Left forelimb (tissue), 1 donor: ENCODE results near the gene OCA2.
A peak's percentile ranks its signal among the peaks of the same experiment; 100 is the strongest.

Source experiments
- DNase-seq: peaks from one replicate; pipeline ENCODE4 v3.0.0-alpha.2; 2018; ENCODE audit warnings: low spot score

OCA2 gene

DNA sequence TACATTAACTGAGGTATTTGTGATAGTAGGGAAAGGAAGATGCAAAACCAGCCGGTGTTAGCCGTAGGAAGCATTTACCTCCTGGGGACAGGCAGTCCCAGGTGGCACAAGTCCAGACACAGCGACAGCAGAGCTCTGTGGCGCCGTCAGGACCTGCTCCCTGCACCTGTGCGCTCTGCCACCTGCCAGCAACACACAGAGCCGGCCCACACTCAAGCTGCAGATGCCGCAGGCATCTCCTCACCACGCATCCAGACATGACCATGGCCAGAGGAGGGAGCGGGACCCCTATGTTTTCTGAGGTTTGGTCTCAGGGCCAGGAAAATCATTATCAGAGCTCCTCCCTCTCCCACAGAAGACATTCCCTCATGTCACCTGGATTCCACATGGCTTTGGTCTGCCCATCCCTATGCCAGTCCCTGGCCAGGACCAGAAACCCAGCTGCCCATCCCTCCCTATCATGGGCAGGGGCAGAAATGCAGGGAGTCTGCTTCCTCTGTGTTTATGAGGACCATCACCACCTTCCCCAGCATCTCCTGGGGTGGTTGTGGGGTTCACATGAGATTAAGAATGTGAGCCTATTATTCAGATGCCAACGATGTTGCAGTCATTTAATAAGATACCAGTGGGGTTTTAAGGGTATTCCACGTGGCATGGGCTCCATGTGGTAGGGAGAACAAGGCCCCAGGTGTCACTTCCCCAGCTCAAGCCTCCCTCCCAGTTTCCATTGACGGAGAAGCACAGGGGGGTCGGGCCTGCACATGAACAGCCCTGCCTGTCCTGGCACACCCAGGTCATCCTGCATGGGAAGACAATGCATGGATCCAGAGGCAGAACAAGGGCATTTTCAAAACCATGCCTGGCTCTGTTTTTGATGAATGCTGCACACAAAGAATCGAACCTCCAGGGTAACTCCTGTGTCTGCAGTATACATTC lies 251.1 kb downstream of the OCA2 start:
- DNase-seq, result no peak

DNA sequence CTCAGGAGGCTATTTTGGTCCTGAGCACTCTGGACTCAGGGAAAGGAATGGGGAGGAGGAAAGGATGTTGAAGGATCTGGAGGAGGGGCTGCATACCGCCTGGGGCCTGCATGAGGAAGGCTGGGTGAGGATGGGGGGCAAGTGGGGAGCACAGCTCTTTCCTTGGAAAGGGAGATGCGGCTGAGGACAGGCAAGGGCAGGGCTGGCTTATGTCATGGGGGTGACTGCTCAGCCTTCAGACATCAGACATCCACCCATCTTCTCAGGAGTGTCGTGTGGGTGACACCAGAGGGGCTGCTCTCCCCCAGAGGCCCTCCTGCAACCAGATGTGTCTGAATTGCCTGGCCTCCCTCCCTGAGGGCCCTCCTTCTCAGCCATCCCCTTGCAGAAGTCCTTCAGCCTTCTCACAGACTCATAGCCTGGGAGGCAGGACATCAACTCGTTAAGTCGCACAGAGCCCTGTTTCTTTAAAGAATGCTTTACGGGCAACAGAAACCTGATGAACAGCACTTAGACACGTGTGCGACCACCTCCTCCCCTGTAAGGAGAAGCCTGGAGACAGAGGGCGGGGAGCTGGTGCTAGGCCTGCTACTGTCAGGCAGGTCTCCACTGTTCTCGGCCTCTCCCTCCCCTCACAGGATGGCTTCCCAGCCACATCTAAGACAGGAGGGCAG lies 252.3 kb downstream of the OCA2 start:
- DNase-seq, result no peak

DNA sequence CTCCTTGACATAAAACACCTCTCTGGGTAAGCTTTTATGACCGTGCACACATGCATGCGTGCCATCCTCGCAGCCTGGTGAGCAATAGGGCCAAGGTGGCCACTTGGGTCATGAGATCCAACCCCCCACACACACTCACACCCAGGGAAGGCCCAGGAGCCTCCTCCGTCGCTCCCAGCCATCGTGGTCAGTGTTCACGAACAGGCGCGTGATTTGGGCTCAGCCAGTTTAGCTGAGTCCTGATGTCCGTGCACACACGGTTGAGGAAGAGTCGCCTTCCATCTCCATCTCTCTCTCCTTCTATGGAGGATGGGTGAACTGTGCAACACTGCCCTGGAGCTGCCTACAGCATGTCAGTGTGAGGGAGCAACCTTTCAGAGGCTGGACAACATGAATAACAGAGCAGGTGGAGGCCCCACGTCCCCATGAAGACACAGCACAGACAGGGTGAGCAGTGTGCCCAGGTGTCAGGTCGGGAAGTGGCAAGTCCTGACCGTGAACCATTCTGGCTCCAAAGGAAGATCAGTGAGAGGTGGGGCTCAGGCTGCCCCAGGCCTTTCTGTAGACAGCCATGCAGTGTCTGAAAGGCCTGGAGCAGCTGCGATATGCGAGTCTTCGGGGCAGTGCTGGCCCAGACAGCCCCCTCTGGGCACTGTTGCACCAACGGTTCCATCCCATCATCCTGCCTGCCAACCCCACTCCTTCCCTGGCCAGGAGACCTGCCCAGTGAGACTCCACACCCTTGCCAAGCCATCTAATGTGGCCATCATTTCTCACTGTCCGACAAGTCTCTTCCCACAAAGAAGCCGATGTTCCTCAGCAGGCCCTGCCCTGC lies 253.4 kb downstream of the OCA2 start:
- no peak for DNase-seq

DNA sequence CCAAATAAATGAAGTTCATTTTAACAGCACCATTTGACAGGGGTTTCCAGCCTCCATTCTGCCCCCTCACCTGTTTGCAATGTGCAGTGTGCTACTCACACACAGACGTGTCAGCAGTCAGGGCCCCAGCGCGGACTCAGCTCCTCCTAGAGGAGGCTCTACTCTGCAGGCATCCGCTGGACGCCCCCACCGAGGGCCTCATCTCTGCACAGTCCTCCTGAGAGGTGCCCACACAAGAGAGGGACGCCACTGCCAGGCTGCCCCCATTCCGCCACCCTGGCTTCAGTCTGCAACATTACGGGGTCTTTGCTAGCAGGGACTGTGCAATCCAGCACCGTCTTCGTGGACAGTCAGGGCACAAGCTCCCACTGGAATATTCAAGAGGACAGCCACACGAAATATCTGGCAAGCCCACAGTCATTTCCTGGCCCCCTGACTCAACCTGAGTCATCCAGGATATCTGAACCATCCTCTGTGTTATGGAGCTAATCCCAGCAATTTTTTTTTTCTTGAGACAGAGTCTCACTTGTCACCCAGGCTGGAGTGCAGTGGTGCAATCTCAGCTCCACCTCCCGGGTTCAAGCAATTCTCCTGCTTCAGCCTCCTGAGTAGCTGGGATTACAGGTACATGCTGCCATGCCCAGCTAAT lies 255.0 kb downstream of the OCA2 start:
- no peak for DNase-seq

DNA sequence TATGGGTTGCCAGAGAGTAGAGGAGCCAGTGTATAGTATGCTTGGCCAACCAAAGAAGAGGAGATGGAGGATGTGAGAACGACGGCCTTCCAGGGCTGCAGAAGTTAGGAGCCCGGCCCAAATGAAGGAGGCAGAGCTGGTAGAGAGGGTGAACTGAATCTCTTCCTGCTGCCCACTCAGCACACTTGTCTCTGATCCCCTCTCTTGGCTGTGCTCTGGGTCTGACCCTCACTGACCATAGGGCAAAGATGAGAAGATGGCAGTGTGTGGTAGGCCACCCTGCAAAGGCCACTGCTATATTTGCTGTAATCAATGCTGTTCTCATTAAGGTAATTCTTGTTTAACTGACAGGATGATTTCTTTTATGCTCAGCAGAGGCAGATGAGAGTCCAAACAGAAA lies 256.0 kb downstream of the OCA2 start:
- no peak for DNase-seq

DNA sequence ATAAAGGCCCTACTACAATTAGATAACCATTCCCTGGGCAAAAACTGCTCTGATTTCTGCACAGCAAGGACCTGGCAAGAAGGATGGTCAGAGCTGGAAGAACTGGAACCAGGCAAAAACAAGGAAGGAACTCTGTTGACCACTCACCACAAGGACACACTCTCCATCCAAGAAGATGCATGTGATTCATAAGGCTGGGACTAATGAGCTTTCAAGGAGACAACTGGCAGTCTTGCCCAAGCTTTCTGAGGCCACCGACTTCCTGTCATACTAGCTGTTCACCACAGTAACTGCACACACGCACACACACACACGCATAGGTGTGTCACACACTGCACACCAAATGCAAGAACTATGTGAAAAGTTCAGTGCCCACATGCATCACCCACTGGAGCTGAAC lies 256.6 kb downstream of the OCA2 start:
- DNase-seq, result no peak

DNA sequence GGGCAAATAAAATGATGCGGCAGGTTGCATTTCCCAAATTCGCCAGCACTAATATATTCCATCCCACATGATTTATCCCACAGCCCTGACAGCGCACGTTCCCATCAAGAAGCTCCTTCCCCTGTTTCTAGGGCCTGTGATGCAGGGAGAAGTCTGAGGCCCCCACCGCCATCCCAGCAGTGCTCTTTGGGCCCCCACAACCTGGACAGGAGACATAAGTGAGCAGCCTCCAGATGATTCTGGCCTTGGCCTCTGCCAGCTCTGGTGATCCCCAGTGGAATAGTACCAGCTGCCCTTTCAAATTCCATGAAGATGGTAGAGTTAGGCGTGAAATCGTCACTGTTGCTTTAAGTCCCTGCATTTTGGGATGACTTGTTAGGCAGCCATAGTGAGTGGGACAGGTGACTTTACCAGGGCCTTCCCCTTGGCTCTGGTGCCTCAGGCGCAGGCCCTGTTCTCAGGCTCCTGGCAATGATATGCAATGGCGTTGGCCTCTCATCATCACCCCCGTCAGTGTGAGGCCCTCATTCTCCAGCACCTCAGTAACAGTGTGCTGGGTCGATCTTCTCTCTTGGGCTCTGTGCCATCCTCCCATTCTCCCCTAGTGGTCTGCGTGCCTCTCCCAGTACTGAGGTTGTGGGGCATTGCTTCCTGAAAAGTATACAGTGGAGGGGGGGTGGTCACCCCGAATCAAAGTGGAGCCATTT lies 263.7 kb downstream of the OCA2 start:
- DNase-seq, result no peak

DNA sequence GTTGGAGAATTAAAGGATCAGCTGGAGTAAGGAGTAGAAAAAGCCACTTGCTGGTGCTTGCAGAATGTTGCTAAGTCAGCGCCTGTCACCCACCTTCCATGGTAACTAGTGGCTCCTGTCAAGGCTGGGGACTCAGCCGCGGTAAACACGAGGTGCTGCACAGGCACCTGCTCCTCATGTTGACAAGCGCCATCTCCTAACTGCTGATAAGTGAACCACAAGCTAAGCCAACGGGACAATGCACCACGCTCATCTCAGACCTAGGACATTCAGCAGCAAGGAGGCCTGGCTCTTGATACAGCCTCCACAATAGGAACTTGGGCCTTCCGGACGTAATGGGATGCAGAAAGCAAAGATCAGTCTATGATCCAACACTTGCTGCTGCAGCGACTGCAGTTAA lies 264.4 kb downstream of the OCA2 start:
- DNase-seq, result peak; percentile 26

DNA sequence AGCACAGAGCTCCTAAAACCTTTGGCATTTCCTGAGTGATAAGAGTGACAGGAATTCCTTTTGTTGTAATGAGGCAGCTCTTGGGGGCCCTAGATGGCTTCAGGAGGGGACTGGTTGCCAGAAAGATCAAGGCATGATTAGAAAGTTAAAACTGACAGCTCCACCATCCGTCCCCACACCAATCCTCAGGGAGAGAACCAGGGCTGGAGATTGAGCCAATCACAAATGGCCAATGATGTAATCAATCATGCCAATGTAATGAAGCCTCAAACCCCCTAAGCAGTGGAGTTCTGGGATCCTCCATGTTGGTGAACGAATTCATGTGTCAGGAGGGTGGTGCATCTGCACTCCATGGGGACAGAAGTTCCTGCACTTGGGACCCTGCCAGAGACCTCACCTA lies 265.1 kb downstream of the OCA2 start:
- DNase-seq, result peak; percentile 47

DNA sequence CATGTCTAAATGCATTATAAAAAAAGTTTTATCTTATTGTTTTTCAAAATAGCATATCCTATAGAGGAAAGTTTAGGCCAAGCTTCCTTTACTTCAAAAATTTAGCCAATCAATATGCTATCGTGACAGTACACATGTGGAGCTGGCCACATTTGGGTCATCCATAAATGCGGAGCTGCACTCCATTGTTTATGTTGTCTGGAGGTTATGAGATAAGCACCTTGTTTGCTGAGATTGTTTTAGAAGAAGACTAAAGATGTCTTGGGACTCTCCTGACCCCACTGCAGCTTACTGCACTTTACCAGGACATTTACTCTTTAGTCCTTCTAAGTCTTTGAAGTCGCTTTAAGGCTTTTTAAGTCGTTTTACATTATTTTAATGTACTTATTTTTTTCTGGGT lies 265.9 kb downstream of the OCA2 start:
- no peak for DNase-seq

DNA sequence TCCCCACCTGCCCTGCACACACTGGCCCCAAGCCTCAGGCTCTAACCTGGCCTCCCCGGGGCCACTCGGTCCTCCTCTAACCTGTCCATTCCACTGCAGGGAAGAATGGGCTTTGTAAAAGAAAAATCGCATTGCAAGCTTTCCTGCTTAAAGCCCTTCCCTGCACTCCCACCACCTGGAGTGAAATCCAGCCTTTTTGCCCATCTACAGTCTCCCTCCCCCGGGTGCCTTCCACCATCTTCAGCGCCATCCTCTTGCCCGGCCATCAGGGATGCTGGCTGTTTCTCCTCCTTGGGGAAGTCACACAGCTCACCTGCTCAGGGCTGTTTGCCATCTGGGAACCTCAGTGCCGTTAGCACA lies 266.9 kb downstream of the OCA2 start:
- peak; percentile 55 for DNase-seq

DNA sequence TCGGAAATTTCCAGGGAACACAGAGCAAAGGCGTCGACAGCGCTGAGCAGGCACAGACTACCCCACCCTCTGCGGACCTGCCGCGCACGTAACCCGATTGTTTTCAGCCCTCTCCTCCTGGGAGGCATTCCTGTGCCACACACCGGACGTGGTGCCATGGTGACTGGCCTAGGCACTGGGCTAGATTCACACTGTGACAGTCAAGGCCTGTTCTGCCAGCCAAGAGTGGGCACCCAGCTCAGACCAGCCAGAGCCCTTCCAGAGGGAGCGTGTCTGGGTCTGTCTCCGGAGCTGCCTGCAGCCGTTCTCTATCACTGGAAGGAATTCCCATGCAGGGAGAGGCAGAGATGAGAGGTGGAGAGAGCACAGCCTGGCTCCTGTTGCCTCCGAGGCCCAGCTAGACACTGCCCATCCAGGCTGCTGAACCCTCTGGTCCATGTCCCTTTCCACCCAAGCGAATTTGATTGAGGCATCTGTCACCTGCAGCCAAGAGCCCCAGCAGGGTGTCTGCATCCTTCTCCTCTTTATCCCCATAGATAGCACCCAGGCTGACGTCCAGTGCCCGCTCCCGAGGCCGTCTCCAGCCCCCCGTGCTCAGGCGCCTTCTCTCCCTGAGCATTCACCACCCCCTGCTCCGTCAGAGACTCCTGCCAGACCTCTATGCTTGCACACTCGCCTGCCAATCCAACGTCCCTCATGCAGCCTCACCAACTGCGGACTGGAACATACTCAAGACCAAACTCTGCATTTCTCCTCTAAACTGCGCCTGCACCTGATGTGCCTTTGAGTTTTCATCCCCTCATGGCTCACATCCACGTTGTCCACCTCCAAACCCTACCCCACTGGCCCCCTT lies 267.5 kb downstream of the OCA2 start:
- peak; percentile 48 for DNase-seq

DNA sequence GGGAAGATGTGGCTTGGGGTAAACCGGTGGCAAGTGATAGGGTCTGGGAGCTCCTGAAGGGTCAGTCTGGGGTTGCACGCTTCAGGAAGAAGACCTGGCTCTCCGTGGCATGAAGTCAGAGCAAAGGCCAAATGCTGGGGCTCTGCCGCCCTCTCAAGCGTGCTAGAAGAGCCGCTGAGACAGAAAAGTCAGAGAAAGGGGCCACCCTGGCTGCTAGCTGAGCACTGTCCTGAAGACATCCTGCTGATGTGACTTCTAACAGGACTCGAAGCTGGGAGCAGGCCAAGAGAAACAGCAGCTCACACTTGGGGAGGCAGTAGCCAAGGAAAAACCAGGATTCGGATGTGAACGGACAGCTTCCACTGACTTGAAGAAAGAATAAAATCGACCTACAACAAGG lies 270.4 kb downstream of the OCA2 start:
- no peak for DNase-seq

DNA sequence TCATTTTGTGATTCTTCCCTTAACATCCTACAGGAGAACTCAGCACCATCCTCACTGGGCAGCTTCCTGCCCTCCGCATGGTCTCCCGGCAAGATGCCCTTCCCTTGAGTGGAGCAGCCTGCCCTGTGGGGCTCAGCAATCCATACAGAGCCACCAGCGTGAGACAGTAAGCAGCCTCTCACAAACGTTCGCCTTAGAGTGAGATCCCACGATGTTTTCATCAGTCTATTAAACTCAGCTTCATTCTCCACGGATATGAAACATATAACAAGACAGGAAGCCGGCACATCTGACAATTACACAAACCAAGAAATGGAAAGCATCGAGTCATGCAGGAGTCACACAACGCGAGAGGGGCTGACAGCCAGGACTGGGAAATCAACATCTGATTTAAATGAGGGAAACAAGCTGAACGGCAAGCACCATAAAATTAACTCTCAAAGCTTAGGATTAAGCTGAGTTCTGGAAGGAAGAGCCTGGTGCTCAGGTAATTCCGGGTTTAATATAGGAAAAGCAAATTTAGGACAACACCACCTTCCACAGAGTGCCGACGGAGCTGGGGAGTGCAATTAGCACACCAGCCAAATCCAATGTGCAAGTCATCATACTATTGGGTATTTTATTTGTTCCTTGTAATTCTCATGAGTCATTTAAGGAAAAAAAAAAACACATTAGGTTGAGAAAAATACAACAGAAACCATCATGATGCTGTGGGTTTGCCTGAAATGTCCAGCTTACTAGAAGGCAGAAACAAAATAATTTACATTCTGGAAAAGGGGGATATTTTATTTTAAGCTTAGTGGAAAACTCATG lies 272.0 kb downstream of the OCA2 start:
- DNase-seq, result no peak

DNA sequence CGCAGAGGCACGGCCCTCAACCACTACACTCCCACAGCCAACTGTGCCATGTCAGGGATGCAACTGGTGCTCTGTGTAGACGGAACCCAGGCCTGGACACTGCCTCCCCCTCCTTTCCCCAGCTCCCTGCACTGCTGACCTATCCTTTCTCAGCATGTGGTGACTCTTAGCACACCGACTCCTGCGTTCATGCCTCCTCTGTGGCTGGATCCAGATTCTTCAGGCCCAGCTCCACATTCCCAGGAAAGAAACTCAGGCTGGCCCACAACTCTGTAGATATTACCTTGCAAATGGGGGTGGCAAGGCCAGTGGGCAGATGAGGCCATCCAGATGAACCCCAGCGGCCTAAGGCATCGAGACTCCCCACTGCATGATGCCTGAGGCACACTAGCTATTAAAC lies 272.7 kb downstream of the OCA2 start:
- no peak for DNase-seq

DNA sequence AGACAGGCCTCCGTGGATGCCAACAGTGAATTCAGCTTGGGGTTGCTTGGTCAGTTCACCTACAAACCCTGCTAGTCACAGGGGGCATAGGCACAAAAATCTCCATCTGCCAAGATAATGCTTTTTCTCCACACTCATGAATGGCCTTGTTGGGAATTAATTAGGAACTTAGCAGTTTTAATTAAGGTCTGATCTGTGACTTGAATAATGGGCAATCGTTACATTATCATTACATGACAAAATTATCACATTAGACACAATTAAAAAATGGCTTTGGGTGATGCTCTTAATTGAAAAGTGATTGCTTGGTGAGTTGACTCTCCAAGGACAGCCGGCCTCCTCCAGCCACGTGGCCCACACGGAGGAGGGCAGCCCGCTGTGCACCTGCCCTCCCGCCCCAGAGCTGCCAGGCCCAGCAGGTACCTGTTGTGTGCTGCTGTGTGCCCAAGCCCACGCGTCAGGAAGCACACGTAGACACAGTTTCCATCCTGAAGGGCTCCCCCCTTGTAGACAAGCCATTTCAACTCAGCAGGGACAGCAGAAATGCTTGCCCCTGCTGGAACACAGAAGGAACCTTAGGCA lies 274.2 kb downstream of the OCA2 start:
- no peak for DNase-seq

DNA sequence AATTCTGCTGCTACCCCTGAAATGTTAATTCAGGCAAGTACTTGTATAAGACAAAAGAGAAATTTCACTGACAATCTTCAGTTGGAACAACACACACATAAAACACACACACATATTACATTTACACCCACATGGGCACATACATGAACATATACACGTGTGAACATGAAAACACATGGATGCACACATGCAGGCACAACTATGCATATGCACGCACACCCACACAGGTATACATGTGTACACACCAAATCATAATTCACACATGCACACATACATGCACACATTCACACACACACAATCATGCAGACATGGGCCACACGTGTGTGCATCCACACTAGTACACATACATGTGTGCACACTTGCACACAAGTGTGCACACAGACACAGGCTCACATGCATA lies 277.8 kb downstream of the OCA2 start:
- DNase-seq, result no peak

DNA sequence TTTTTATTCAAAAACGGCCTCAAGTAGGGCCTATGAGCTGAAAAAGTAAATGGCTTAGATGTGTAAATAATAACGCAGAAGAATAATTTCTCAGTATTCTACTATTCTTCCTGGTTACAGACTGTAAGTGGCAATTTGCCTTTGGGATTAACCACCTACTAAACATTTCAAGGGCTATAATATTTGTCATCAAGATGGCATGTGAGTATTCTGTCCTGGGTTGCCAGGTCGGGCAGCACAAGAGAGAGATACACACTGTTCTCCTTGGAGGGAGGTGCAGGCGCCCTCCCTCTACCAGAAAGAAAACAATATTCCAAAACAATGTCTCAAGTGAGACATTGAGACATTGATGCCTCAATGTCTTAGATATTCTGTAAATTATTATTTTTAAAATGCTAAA lies 278.4 kb downstream of the OCA2 start:
- no peak for DNase-seq

DNA sequence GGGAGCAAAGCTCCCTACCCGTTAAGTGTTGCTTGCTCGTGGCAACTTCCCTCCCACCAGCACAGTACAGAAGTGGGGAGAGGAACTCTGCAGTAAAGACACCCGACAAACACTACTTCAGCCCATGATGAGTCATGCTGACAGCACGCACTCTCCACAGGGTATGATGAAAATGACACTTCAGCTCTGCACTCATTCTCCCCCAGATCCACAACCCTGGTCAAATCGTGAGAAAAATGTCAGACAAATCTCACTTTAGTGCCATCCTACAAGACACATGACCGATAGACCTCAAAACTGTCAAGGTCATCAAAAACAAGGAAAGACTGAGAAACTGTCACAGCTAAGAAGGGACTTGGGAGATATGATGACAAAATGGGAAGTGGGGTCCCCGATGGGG lies 278.9 kb downstream of the OCA2 start:
- no peak for DNase-seq
